A549 (cell line): ENCODE measurements around the gene RBFOX1. TPM values are rescaled to one million over a fixed set of nuclear protein-coding genes. Genes with fewer than 3 reads are reported as not detected.
A peak's percentile ranks its signal among the peaks of the same experiment; 100 is the strongest.

ENCODE experiments used
- ATAC-seq, 2 experiments: fragments of 200-7000 bp in 1 of 2; fragments of >200 bp in 1 of 2; cut with Nextera tagmentation in 1 of 2; cut with Tn5 transposase in 1 of 2; 3 replicates each; pipeline versions ENCODE4 v1.8.0 to v1.9.1; 2018 to 2020; ENCODE audit warnings: mild to moderate bottlenecking in 1 of 2, moderate library complexity in 1 of 2
- CTCF ChIA-PET: fragments of 300-600 bp; sonication (Branson Sonifier 250); formaldehyde crosslinking; extraction: SDS; loops from one replicate; lab custom pipeline; 2021; ENCODE audit warnings: antibody characterized with exemption, inconsistent platforms; lab: Yijun Ruan, JAX
- POLR2A ChIA-PET: fragments of 350-600 bp; formaldehyde crosslinking; extraction: SDS; loops from one replicate; lab custom pipeline; 2021; ENCODE audit warnings: antibody characterized with exemption, inconsistent platforms; lab: Yijun Ruan, JAX
- DNase-seq, 2 experiments: peaks; one replicate each; pipeline versions ENCODE4 v3.0.0 to v3.0.0-alpha.2; 2011 to 2016; ENCODE audit warnings: low read depth in 1 of 2, low spot score in 1 of 2
- FAIRE-seq: peaks from 2 replicates; lab custom pipeline; 2011; peaks lifted over from hg19 to GRCh38; lab: Jason Lieb, UNC
- H3K27ac ChIP-seq, 2 experiments: fragments of >200 bp; sonication (Bioruptor Twin); formaldehyde crosslinking; 3 replicates each; pipeline ENCODE4 v1.5.1; 2016 to 2017
- H3K4me1 ChIP-seq: fragments of >200 bp; sonication (Bioruptor Twin); formaldehyde crosslinking; 3 replicates; pipeline ENCODE4 v1.6.1; 2016
- H3K4me2 ChIP-seq: fragments of >200 bp; sonication (Bioruptor Twin); formaldehyde crosslinking; 3 replicates; pipeline ENCODE4 v1.6.1; 2016
- H3K4me3 ChIP-seq: fragments of >200 bp; sonication (Bioruptor Twin); formaldehyde crosslinking; 3 replicates; pipeline ENCODE4 v1.5.1; 2016
- H3K9me3 ChIP-seq: fragments of >200 bp; sonication (Bioruptor Twin); formaldehyde crosslinking; 3 replicates; pipeline ENCODE4 v1.6.1; 2016
- CBX2 ChIP-seq: fragments of 200-600 bp; sonication (generic); IDR thresholded peaks from 2 replicates; pipeline ENCODE4 v1.6.1; 2016; ENCODE audit warnings: low read depth, mild to moderate bottlenecking, borderline replicate concordance
- CEBPB ChIP-seq, 2 experiments: fragments of >200 bp in 1 of 2; sonication (Bioruptor Twin) in 1 of 2; formaldehyde crosslinking in 1 of 2; IDR thresholded peaks; 2 replicates each; pipeline ENCODE4 v1.6.1; 2012 to 2016
- CHD2 ChIP-seq: fragments of 150-350 bp; IDR thresholded peaks from 2 replicates; pipeline ENCODE4 v1.6.1; 2014; ENCODE audit warnings: low read length; ENCODE audit not compliant: partially characterized antibody
- EHF ChIP-seq: fragments of 250-450 bp; sonication (Bioruptor Pico); IDR thresholded peaks from 2 replicates; pipeline ENCODE4 v1.5.0; 2020; ENCODE audit warnings: mild to moderate bottlenecking
- EP300 ChIP-seq, 2 experiments: fragments of >200 bp; sonication (Bioruptor Twin); formaldehyde crosslinking; IDR thresholded peaks; 2 replicates in 1 of 2; 3 replicates in 1 of 2; pipeline ENCODE4 v1.6.1; 2016 to 2017
- FOSB ChIP-seq: fragments of 250-450 bp; sonication (Bioruptor Pico); IDR thresholded peaks from 2 replicates; pipeline ENCODE4 v1.5.0; 2020; ENCODE audit warnings: mild to moderate bottlenecking, moderate library complexity
- FOXS1 ChIP-seq: fragments of 250-450 bp; sonication (Bioruptor Pico); IDR thresholded peaks from 2 replicates; pipeline ENCODE4 v1.5.0; 2020; ENCODE audit warnings: mild to moderate bottlenecking, moderate library complexity
- HOXB13 ChIP-seq: fragments of 250-450 bp; sonication (Bioruptor Pico); IDR thresholded peaks from 2 replicates; pipeline ENCODE4 v1.5.0; 2020; ENCODE audit warnings: low read depth, mild to moderate bottlenecking, moderate library complexity
- KDM1A ChIP-seq: fragments of 200-600 bp; sonication (generic); IDR thresholded peaks from 2 replicates; pipeline ENCODE4 v1.6.1; 2016; ENCODE audit warnings: low read depth, mild to moderate bottlenecking
- MAZ ChIP-seq: fragments of 150-350 bp; IDR thresholded peaks from 2 replicates; pipeline ENCODE4 v1.6.1; 2014; ENCODE audit warnings: antibody characterized with exemption, low read depth, low read length, borderline replicate concordance
- PHF8 ChIP-seq: fragments of 200-600 bp; sonication (generic); IDR thresholded peaks from 2 replicates; pipeline ENCODE4 v1.6.1; 2016; ENCODE audit warnings: low read depth, mild to moderate bottlenecking, antibody characterized with exemption, moderate library complexity, borderline replicate concordance
- POLR2AphosphoS2 ChIP-seq: conservative IDR thresholded peaks from 2 replicates; pipeline ENCODE4 v1.6.1; 2012; ENCODE audit warnings: low read length, improper control_type of control experiment, inconsistent platforms
- RAD21 ChIP-seq, 2 experiments: fragments of >200 bp in 1 of 2; sonication (Bioruptor Twin) in 1 of 2; formaldehyde crosslinking in 1 of 2; IDR thresholded peaks in 1 of 2; conservative IDR thresholded peaks in 1 of 2; 2 replicates in 1 of 2; 3 replicates in 1 of 2; pipeline ENCODE4 v1.6.1; 2012 to 2018; ENCODE audit warnings: inconsistent platforms in 1 of 2
- RCOR1 ChIP-seq: fragments of 150-350 bp; IDR thresholded peaks from 2 replicates; pipeline ENCODE4 v1.6.1; 2014; ENCODE audit warnings: antibody characterized with exemption, low read length, low read depth
- RFX5 ChIP-seq: fragments of 450-650 bp; IDR thresholded peaks from 2 replicates; pipeline ENCODE4 v1.7.1; 2014; ENCODE audit warnings: antibody characterized with exemption, mild to moderate bottlenecking, moderate library complexity
- RNF2 ChIP-seq: fragments of 200-600 bp; sonication (generic); IDR thresholded peaks from 2 replicates; pipeline ENCODE4 v1.6.1; 2016; ENCODE audit warnings: low read depth, mild to moderate bottlenecking, antibody characterized with exemption, moderate library complexity, borderline replicate concordance
- SREBF2 ChIP-seq: fragments of 450-650 bp; IDR thresholded peaks from 2 replicates; pipeline ENCODE4 v1.6.1; 2014; ENCODE audit warnings: mild to moderate bottlenecking, moderate library complexity
- TFCP2L1 ChIP-seq: fragments of 250-450 bp; sonication (Bioruptor Pico); IDR thresholded peaks from 2 replicates; pipeline ENCODE4 v1.5.0; 2021; ENCODE audit warnings: mild to moderate bottlenecking
- ZSCAN20 ChIP-seq: fragments of 250-450 bp; sonication (Bioruptor Pico); IDR thresholded peaks from 2 replicates; pipeline ENCODE4 v1.8.0; 2022; ENCODE audit warnings: mild to moderate bottlenecking, moderate library complexity
- WGBS: methylation state at CpG from one replicate; pipeline ENCODE4 v1.1.6; 2017; ENCODE audit errors: missing lambda C conversion rate; 5-methylcytosine and 5-hydroxymethylcytosine counted together
- polyA plus RNA-seq, 4 experiments: library from polyadenylated mRNA; depleted of rRNA in 3 of 4; stranded (reverse); fragments of >200 nt; fragmentation: RNase III in 1 of 4; extraction: RNeasy Plus Mini Kit Qiagen cat#74134 plus additional on column Dnase treatment in 1 of 4; gene quantifications; 2 replicates in 3 of 4; 3 replicates in 1 of 4; pipeline ENCODE4 v1.2.3, GENCODE V29; 2011 to 2017
- TF ChIP-seq, protein P1 (sequence below): fragments of 250-450 bp; sonication (Bioruptor Pico); IDR thresholded peaks from 2 replicates; pipeline ENCODE4 v1.5.0; 2020; ENCODE audit warnings: low read depth, mild to moderate bottlenecking, moderate library complexity
- TF ChIP-seq, protein P2 (sequence below): IDR thresholded peaks from 2 replicates; pipeline ENCODE4 v1.6.1; 2012
- TF ChIP-seq, protein P3 (sequence below): fragments of >200 bp; sonication (Bioruptor Twin); formaldehyde crosslinking; IDR thresholded peaks from 2 replicates; pipeline ENCODE4 v1.6.1; 2016
- TF ChIP-seq, protein P4 (sequence below): fragments of 250-450 bp; sonication (Bioruptor Pico); IDR thresholded peaks from 2 replicates; pipeline ENCODE4 v1.5.0; 2021; ENCODE audit warnings: mild to moderate bottlenecking, moderate library complexity, borderline replicate concordance
- TF ChIP-seq, protein P5 (sequence below): fragments of 200-600 bp; sonication (generic); IDR thresholded peaks from 2 replicates; pipeline ENCODE4 v1.6.1; 2016; ENCODE audit warnings: antibody characterized with exemption, mild to moderate bottlenecking, moderate library complexity

RBFOX1 gene
- polyA plus RNA-seq, 2 of the 4 experiments (the other 2 are of a cell fraction), result not detected

DNA sequence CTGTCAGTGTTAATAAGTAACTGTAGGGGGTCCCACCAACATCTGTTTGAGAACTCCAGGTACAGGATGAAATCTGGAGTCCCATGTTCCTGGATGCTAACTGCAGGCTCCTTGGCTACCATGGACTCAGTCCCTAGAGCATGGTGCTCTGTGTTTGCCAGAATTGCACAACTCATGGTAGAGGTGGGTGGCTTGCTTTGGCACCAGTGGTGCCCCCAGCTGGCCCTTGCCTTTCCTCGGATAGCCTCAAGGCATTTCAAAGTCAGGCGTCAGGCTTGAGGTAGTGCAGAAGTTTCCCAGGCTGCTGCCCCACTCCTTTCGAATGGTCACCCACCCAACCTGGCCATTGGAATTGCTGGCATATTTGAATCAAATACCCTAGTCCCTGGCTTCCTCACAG is 179.9 kb downstream of the RBFOX1 start (continued):
- no peak for TF ChIP-seq RAD21 (conservative IDR thresholded peaks at IDR 0.05 in 1 of 2, IDR thresholded peaks at IDR 0.05 in 1 of 2)
- TF ChIP-seq, all 56 proteins: peak for 0

DNA sequence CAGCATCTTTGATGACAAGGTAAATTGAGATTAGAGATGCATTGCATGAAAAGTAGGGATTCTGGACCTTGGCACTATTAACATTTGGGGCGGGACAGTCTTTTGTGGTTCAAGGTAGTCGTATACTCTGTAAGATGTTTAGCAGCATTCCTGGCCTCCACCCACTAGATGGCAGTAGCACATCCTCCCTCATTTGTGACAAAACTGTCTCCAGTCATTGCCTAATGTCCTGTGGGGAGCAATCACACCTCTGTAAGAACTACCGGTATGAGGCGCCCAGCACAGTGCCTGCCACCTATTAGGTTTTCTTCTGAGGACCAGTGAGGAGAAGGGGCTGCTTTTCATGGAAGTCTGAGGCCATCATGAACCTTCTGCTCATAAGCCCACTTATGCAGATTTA is 180.8 kb downstream of the RBFOX1 start:
- no peak for ATAC-seq
- H3K4me1 ChIP-seq, result no peaks in the 10 kb centered on the region
- H3K4me2 ChIP-seq, result no peak overlapping the region
- WGBS, result 12% methylated on average over 4 of the region's 4 CpGs
- no peak overlapping the region for H3K27ac ChIP-seq
- H3K4me3 ChIP-seq, result no peak overlapping the region
- peak in 1 of 2 experiments; percentile 31 for DNase-seq
- no peaks in the 10 kb centered on the region for H3K9me3 ChIP-seq
- no peak for FAIRE-seq
- CTCF ChIA-PET, result interaction anchor here (0.6 kb wide), 1 partner anchor 64 kb away, joined by 3 read pairs; no protein-coding TSS in a partner anchor
- TF ChIP-seq, protein P1, sequence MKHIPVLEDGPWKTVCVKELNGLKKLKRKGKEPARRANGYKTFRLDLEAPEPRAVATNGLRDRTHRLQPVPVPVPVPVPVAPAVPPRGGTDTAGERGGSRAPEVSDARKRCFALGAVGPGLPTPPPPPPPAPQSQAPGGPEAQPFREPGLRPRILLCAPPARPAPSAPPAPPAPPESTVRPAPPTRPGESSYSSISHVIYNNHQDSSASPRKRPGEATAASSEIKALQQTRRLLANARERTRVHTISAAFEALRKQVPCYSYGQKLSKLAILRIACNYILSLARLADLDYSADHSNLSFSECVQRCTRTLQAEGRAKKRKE (CRISPR knock-in tag), result no peak
- POLR2A ChIA-PET, result no interaction called here

DNA sequence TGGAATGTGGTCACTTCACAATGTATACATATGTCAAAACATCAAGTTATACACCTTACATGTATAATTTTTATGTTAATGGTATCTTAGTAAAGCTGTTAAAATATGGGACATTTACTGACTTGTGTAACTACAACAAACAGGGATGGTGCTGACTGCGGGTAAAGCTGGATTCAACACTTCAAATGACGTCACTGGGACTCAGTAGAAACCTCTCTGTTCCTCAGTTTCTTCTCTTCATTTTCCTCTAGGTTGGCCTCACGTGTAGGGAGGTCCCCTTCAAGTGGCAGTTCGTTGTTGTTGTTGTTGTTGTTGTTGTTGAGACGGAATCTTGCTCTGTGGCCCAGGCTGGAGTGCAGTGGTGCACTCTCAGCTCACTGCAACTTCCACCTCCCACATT is 182.9 kb downstream of the RBFOX1 start:
- Histone ChIP-seq H3K4me2 (no peak overlapping the region), H3K27ac (no peak overlapping the region), H3K4me1 (no peaks in the 10 kb centered on the region), H3K9me3 (no peaks in the 10 kb centered on the region), H3K4me3 (no peak overlapping the region)
- WGBS, result 3% methylated on average over 5 of the region's 5 CpGs
- DNase-seq (no peak), ATAC-seq (no peak), FAIRE-seq (no peak)
- CTCF ChIA-PET, result no interaction called here
- TF ChIP-seq CBX2, result no peak
- no peak for TF ChIP-seq RFX5
- TF ChIP-seq FOXS1 (CRISPR knock-in tag), result no peak
- TF ChIP-seq, protein P2, sequence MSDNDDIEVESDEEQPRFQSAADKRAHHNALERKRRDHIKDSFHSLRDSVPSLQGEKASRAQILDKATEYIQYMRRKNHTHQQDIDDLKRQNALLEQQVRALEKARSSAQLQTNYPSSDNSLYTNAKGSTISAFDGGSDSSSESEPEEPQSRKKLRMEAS, result no peak
- no peak for TF ChIP-seq PHF8
- no peak for TF ChIP-seq RNF2
- TF ChIP-seq HOXB13 (CRISPR knock-in tag), result no peak
- POLR2A ChIA-PET, result no interaction called here

DNA sequence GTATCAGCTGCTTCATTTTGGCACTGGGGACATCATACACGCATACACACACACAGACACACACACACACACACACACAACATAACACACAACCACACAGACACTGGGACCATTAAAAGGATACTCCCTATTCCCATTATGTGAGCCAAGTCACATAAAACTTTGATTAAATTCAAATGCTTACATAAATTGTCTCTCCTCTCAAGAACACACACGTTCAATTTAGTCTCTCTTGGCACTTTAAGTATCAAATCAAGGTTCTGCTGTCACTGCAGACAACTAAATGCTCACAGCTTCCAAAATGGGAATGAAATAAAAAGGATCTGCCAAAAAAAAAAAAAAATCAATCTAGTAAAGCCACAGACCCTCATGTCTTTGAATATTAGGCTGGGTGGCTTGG is 184.9 kb downstream of the RBFOX1 start:
- ChIA-PET POLR2A (no interaction called here), CTCF (no interaction called here)
- Histone ChIP-seq H3K4me2 (no peak overlapping the region), H3K4me1 (no peaks in the 10 kb centered on the region), H3K4me3 (no peak overlapping the region), H3K9me3 (no peaks in the 10 kb centered on the region), H3K27ac (no peak overlapping the region)
- TF ChIP-seq, protein P1 (CRISPR knock-in tag), result no peak
- TF ChIP-seq, protein P3, sequence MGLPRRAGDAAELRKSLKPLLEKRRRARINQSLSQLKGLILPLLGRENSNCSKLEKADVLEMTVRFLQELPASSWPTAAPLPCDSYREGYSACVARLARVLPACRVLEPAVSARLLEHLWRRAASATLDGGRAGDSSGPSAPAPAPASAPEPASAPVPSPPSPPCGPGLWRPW, result no peak
- TF ChIP-seq POLR2AphosphoS2 (no peak), TFCP2L1 (CRISPR knock-in tag) (no peak), CHD2 (no peak), FOSB (CRISPR knock-in tag) (no peak), RAD21 (conservative IDR thresholded peaks at IDR 0.05 in 1 of 2, IDR thresholded peaks at IDR 0.05 in 1 of 2) (no peak), KDM1A (no peak), ZSCAN20 (CRISPR knock-in tag) (no peak), EP300 (IDR thresholded peaks at IDR 0.05) (no peak), SREBF2 (no peak), CEBPB (IDR thresholded peaks at IDR 0.05) (no peak), EHF (CRISPR knock-in tag) (no peak), MAZ (no peak), RCOR1 (no peak)
- TF ChIP-seq, protein P2, result no peak
- TF ChIP-seq, protein P4, sequence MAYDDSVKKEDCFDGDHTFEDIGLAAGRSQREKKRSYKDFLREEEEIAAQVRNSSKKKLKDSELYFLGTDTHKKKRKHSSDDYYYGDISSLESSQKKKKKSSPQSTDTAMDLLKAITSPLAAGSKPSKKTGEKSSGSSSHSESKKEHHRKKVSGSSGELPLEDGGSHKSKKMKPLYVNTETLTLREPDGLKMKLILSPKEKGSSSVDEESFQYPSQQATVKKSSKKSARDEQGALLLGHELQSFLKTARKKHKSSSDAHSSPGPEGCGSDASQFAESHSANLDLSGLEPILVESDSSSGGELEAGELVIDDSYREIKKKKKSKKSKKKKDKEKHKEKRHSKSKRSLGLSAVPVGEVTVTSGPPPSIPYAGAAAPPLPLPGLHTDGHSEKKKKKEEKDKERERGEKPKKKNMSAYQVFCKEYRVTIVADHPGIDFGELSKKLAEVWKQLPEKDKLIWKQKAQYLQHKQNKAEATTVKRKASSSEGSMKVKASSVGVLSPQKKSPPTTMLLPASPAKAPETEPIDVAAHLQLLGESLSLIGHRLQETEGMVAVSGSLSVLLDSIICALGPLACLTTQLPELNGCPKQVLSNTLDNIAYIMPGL (CRISPR knock-in tag), result no peak
- TF ChIP-seq, protein P5, sequence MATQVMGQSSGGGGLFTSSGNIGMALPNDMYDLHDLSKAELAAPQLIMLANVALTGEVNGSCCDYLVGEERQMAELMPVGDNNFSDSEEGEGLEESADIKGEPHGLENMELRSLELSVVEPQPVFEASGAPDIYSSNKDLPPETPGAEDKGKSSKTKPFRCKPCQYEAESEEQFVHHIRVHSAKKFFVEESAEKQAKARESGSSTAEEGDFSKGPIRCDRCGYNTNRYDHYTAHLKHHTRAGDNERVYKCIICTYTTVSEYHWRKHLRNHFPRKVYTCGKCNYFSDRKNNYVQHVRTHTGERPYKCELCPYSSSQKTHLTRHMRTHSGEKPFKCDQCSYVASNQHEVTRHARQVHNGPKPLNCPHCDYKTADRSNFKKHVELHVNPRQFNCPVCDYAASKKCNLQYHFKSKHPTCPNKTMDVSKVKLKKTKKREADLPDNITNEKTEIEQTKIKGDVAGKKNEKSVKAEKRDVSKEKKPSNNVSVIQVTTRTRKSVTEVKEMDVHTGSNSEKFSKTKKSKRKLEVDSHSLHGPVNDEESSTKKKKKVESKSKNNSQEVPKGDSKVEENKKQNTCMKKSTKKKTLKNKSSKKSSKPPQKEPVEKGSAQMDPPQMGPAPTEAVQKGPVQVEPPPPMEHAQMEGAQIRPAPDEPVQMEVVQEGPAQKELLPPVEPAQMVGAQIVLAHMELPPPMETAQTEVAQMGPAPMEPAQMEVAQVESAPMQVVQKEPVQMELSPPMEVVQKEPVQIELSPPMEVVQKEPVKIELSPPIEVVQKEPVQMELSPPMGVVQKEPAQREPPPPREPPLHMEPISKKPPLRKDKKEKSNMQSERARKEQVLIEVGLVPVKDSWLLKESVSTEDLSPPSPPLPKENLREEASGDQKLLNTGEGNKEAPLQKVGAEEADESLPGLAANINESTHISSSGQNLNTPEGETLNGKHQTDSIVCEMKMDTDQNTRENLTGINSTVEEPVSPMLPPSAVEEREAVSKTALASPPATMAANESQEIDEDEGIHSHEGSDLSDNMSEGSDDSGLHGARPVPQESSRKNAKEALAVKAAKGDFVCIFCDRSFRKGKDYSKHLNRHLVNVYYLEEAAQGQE, result no peak
- DNase-seq, result no peak
- no peak for FAIRE-seq
- WGBS, result 5% methylated on average over 2 of the region's 2 CpGs
- ATAC-seq, result no peak
